Ascending aorta (tissue), 2 donors: ENCODE data around the gene UBE2E2. TPM values are rescaled to one million over a fixed set of nuclear protein-coding genes. Genes with fewer than 3 reads are reported as not detected.

Experiments used
- DNase-seq, 2 donors: peaks; one replicate each; pipeline ENCODE4 v3.0.0-alpha.2; 2019; ENCODE audit warnings: low spot score in 2 of 2
- H3K27ac ChIP-seq, 2 donors: fragments of 200-600 bp; sonication (generic); one replicate each; pipeline ENCODE4 v1.5.1; 2016 to 2017; ENCODE audit warnings: mild to moderate bottlenecking in 1 of 2
- H3K27me3 ChIP-seq: fragments of 200-600 bp; sonication (generic); one replicate; pipeline ENCODE4 v1.5.1; 2017
- H3K36me3 ChIP-seq, 2 donors: fragments of 200-600 bp; sonication (generic); one replicate each; pipeline ENCODE4 v1.5.1; 2016
- H3K4me1 ChIP-seq, 2 donors: fragments of 200-600 bp; sonication (generic); one replicate each; pipeline ENCODE4 v1.5.1; 2016 to 2017; ENCODE audit warnings: mild to moderate bottlenecking in 1 of 2
- H3K4me3 ChIP-seq, 2 donors: fragments of 200-600 bp; sonication (generic); one replicate each; pipeline ENCODE4 v1.5.1; 2016 to 2017; ENCODE audit warnings: mild to moderate bottlenecking in 1 of 2
- H3K9me3 ChIP-seq, 2 donors: fragments of 200-600 bp; sonication (generic); one replicate each; pipeline ENCODE4 v1.5.1; 2016
- intact Hi-C: fragments of 100-400 bp; cut with DNase I; formaldehyde crosslinking; loops from one replicate; pipeline ENCODE4 v1.15.1; 2023
- total RNA-seq: library from RNA; depleted of rRNA; stranded (reverse); fragments of >200 nt; gene quantifications from one replicate; pipeline ENCODE4 v1.1.0, GENCODE V29; 2016
- TF ChIP-seq, protein P1 (sequence below), 3 experiments: fragments of 200-600 bp in 2 of 3; fragments of 450-650 bp in 1 of 3; sonication (generic) in 2 of 3; IDR thresholded peaks; one replicate each; pipeline ENCODE4 v1.5.1; 2016 to 2019; ENCODE audit warnings: antibody characterized with exemption in 3 of 3, mild to moderate bottlenecking in 1 of 3, moderate library complexity in 1 of 3

Gene UBE2E2
- total RNA-seq, 1 donor from 2014 or later: 5.3 TPM

DNA sequence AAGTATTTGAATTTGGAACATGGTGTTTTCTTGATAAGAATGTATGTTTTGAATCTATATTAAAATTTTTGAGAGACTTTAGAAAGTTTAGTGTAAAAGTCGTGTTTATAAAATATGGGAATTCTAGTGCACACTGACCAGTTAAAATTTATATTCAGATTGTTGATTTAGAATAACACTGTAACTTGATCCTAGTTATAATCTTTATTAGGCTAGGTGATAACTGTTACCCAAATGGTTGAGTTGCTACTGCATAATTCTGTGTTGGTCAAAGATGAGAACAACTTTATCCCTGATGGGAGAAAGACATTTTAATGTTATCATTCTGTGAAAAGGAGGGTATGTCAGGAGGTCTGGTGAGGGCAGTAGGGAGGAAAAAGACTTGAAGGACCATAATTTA is 249.3 kb downstream of the UBE2E2 start:
- H3K36me3 ChIP-seq: no peaks in the 10 kb centered on the region
- no peak overlapping the region for H3K27ac ChIP-seq
- intact Hi-C loops: no loop called here
- no peaks in the 10 kb centered on the region for H3K27me3 ChIP-seq
- DNase-seq: no peak
- peaks cover 0 to 3% of the 10 kb centered on the region in 2 donors for H3K4me1 ChIP-seq
- H3K9me3 ChIP-seq: no peaks in the 10 kb centered on the region
- TF ChIP-seq, protein P1, sequence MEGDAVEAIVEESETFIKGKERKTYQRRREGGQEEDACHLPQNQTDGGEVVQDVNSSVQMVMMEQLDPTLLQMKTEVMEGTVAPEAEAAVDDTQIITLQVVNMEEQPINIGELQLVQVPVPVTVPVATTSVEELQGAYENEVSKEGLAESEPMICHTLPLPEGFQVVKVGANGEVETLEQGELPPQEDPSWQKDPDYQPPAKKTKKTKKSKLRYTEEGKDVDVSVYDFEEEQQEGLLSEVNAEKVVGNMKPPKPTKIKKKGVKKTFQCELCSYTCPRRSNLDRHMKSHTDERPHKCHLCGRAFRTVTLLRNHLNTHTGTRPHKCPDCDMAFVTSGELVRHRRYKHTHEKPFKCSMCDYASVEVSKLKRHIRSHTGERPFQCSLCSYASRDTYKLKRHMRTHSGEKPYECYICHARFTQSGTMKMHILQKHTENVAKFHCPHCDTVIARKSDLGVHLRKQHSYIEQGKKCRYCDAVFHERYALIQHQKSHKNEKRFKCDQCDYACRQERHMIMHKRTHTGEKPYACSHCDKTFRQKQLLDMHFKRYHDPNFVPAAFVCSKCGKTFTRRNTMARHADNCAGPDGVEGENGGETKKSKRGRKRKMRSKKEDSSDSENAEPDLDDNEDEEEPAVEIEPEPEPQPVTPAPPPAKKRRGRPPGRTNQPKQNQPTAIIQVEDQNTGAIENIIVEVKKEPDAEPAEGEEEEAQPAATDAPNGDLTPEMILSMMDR (IDR thresholded peaks at IDR 0.05): no peak
- no peak overlapping the region for H3K4me3 ChIP-seq

DNA sequence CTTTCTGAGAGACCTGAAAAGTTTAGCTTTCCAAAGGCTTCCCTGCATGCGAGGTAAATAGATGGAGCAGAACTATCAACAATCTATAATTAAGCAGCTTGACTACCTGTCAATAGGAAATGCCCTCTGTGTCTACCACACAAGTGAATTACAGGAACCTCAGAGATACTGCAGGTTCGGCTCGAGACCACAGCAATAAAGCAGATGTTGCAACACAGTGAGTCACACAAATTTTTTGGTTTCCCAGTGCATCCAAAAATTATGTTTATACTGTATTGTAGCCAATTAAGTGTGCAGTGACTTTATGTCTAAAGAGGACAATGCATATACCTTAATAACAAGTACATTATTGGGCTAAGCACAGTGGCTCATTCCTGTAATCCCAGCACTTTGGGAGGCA is 252.0 kb downstream of the UBE2E2 start:
- Histone ChIP-seq H3K9me3 (no peaks in the 10 kb centered on the region), H3K4me1 (peaks cover 0 to 3% of the 10 kb centered on the region in 2 donors), H3K36me3 (no peaks in the 10 kb centered on the region), H3K4me3 (no peak overlapping the region), H3K27ac (no peak overlapping the region), H3K27me3 (no peaks in the 10 kb centered on the region)
- TF ChIP-seq, protein P1 (IDR thresholded peaks at IDR 0.05): no peak
- no peak for DNase-seq
- intact Hi-C loops: no loop called here

DNA sequence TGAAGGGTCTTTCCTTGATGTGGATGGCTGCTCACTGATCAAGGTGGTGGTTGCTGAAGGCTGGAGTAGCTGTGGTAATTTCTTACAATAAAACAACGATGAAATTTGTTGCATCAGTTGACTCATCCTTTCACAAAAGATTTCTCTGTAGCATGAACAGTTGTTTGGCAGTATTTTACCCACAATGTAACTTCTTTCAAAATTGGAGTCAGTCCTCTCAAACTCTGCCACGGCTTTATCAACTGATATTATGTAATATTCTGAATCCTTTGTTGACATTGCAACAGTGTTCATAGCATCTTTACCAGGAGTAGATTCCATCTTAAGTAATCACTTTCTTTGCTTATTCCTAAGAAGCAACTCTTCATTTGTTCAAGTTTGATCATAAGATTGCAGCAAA is 252.6 kb downstream of the UBE2E2 start:
- no peak overlapping the region for H3K27ac ChIP-seq
- TF ChIP-seq, protein P1 (IDR thresholded peaks at IDR 0.05): no peak
- no peaks in the 10 kb centered on the region for H3K27me3 ChIP-seq
- intact Hi-C loops: no loop called here
- H3K4me1 ChIP-seq: peaks cover 0 to 3% of the 10 kb centered on the region in 2 donors
- no peak overlapping the region for H3K4me3 ChIP-seq
- no peaks in the 10 kb centered on the region for H3K36me3 ChIP-seq
- no peak for DNase-seq
- no peaks in the 10 kb centered on the region for H3K9me3 ChIP-seq

DNA sequence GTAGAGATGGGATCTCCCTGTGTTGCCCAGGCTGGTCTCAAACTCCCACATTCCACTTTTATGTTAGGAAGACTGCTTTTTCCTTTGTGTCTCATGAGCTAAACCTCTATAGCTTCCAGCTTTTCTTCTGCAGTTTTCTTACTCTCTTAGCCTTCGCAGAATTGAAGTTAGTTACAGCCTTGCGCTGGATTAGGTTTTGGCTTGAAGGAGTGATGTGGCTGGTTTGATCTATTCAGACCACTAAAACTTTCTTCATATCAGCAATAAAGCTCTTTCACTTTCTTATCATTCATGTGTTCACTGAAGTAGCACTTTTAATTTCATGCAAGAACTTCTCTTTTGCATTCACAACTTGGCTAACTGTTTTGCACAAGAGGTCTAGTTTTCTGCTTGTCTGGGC is 254.6 kb downstream of the UBE2E2 start:
- no peak overlapping the region for H3K27ac ChIP-seq
- no peaks in the 10 kb centered on the region for H3K36me3 ChIP-seq
- H3K4me3 ChIP-seq: no peak overlapping the region
- H3K4me1 ChIP-seq: peaks cover 0 to 3% of the 10 kb centered on the region in 2 donors
- no peaks in the 10 kb centered on the region for H3K27me3 ChIP-seq
- no peaks in the 10 kb centered on the region for H3K9me3 ChIP-seq
- TF ChIP-seq, protein P1 (IDR thresholded peaks at IDR 0.05): no peak
- intact Hi-C loops: no loop called here
- DNase-seq: no peak

DNA sequence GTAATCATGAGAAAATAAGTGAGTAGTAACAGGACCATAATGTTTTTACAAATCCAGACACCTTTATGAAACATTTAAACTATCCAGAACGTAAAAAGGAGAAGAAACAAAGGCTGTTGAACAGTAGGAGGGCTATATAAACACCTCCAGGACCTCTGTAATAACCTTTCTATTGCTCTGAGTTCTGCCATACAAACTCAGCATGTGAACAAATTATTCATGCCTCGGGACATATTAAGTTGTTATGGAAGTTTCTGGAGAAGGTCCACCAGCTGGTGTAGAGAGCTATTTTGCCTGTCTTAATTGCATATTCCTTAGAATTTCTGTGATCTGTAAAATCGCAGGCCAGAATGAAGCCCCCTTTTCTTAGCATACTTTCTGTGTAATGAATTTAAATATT is 256.3 kb downstream of the UBE2E2 start:
- H3K4me3 ChIP-seq: no peak overlapping the region
- intact Hi-C loops: no loop called here
- TF ChIP-seq, protein P1 (IDR thresholded peaks at IDR 0.05): no peak

More for the DNA sequence above, 256.3 kb downstream of the UBE2E2 start:
- no peaks in the 10 kb centered on the region for H3K27me3 ChIP-seq
- H3K36me3 ChIP-seq: no peaks in the 10 kb centered on the region
- H3K4me1 ChIP-seq: peaks cover 0 to 3% of the 10 kb centered on the region in 2 donors
- H3K9me3 ChIP-seq: no peaks in the 10 kb centered on the region
- no peak overlapping the region for H3K27ac ChIP-seq
- no peak for DNase-seq
